ENCODE data around the gene CD81.

CD81 gene

GRCh38 chr11:2408671-2409070 lies 31.6 kb downstream of the CD81 start:
- no peak for DNase-seq

GRCh38 chr11:2409126-2409525 lies 32.0 kb downstream of the CD81 start:
- DNase-seq: no peak

- DNase-seq: no peak
Measured at GRCh38 chr11:2409611-2410468, 32.7 kb downstream of the CD81 start.

- no peak for DNase-seq
Measured at GRCh38 chr11:2410616-2411015, 33.5 kb downstream of the CD81 start.

GRCh38 chr11:2411446-2412305 lies 34.6 kb downstream of the CD81 start:
- DNase-seq: no peak

GRCh38 chr11:2412323-2412722 lies 35.2 kb downstream of the CD81 start:
- no peak for DNase-seq

- DNase-seq: no peak
Measured at GRCh38 chr11:2413742-2414579, 36.9 kb downstream of the CD81 start.

- DNase-seq: no peak
Measured at GRCh38 chr11:2414616-2415015, 37.5 kb downstream of the CD81 start.

GRCh38 chr11:2415171-2415570 lies 38.1 kb downstream of the CD81 start:
- DNase-seq: no peak

GRCh38 chr11:2415601-2416380 lies 38.7 kb downstream of the CD81 start:
- no peak for DNase-seq

- no peak for DNase-seq
Measured at GRCh38 chr11:2416765-2417164, 39.7 kb downstream of the CD81 start.

- DNase-seq: no peak
Measured at GRCh38 chr11:2417856-2418692, 41.0 kb downstream of the CD81 start.

GRCh38 chr11:2418693-2419360 lies 41.7 kb downstream of the CD81 start:
- no peak for DNase-seq

GRCh38 chr11:2419638-2420501 lies 42.8 kb downstream of the CD81 start:
- DNase-seq: peak; percentile 71

GRCh38 chr11:2420502-2421225 lies 43.6 kb downstream of the CD81 start:
- peak; percentile 71 for DNase-seq

GRCh38 chr11:2421226-2421994 lies 44.3 kb downstream of the CD81 start:
- DNase-seq: no peak

- DNase-seq: no peak
Measured at GRCh38 chr11:2421996-2422395, 44.9 kb downstream of the CD81 start.
